K562 (cell line): ENCODE data around the gene ZNF778. TPM values are rescaled to one million over a fixed set of nuclear protein-coding genes. Genes with fewer than 3 reads are reported as not detected.

Experiments
- EZH2 ChIP-seq: IDR thresholded peaks from 2 replicates; pipeline ENCODE4 v1.6.1; 2012; ENCODE audit warnings: low read depth, mild to moderate bottlenecking, inconsistent platforms, low read length, borderline replicate concordance
- GABPA ChIP-seq: fragments of 200-800 bp; sonication (Bioruptor generic); conservative IDR thresholded peaks from 2 replicates; pipeline ENCODE4 v1.6.1; 2016; ENCODE audit warnings: low read depth, missing genetic modification characterization, missing compliant biosample characterization
- HLTF ChIP-seq: fragments of 450-650 bp; IDR thresholded peaks from 2 replicates; pipeline ENCODE4 v1.6.1; 2016
- MXI1 ChIP-seq: IDR thresholded peaks from 2 replicates; pipeline ENCODE4 v1.6.1; 2011; ENCODE audit warnings: low read depth, mild to moderate bottlenecking, improper control_type of control experiment, low read length
- PTTG1 ChIP-seq: fragments of 450-650 bp; IDR thresholded peaks from 2 replicates; pipeline ENCODE4 v1.6.1; 2016; ENCODE audit warnings: low read depth, mild to moderate bottlenecking, missing genetic modification characterization, missing compliant biosample characterization
- ZBTB17 ChIP-seq: fragments of 450-650 bp; formaldehyde crosslinking; IDR thresholded peaks from 2 replicates; pipeline ENCODE4 v1.4.0; 2020; ENCODE audit warnings: mild to moderate bottlenecking
- polyA plus RNA-seq, 8 experiments: library from polyadenylated mRNA; depleted of rRNA in 4 of 8; stranded (reverse) in 5 of 8; unstranded in 3 of 8; fragments of >200 nt; fragmentation: Nextera tagmentation in 2 of 8; fragmentation: Illumina TruSeq in 1 of 8; extraction: Ambion mirVana in 2 of 8; extraction: Trizol in 1 of 8; gene quantifications; 2 replicates each; pipeline versions ENCODE4 v1.2.1 to v1.2.3, GENCODE V29; 2011 to 2014; ENCODE audit warnings: inconsistent platforms in 1 of 8, missing spikeins in 1 of 8
- total RNA-seq, 7 experiments: library from RNA; depleted of rRNA in 6 of 7; stranded (reverse); fragments of >200 nt in 6 of 7; fragmentation: Illumina TruSeq in 2 of 7; extraction: Trizol in 2 of 7; gene quantifications; 2 replicates each; pipeline versions ENCODE4 v1.2.1 to v1.2.3, GENCODE V29; 2011 to 2021; ENCODE audit warnings: low replicate concordance in 1 of 7
- TF ChIP-seq, protein P1 (sequence below): sonication (generic); formaldehyde crosslinking; IDR thresholded peaks from 2 replicates; pipeline ENCODE4 v1.8.1; 2023; ENCODE audit warnings: mild to moderate bottlenecking, missing genetic modification reagents

ZNF778 gene
- total and polyA plus RNA-seq, 9 of the 15 experiments (the other 6 are each of a cell fraction or from before 2014, with no cell fraction given), result 0.70 to 60.6 (median 7.5) TPM

DNA sequence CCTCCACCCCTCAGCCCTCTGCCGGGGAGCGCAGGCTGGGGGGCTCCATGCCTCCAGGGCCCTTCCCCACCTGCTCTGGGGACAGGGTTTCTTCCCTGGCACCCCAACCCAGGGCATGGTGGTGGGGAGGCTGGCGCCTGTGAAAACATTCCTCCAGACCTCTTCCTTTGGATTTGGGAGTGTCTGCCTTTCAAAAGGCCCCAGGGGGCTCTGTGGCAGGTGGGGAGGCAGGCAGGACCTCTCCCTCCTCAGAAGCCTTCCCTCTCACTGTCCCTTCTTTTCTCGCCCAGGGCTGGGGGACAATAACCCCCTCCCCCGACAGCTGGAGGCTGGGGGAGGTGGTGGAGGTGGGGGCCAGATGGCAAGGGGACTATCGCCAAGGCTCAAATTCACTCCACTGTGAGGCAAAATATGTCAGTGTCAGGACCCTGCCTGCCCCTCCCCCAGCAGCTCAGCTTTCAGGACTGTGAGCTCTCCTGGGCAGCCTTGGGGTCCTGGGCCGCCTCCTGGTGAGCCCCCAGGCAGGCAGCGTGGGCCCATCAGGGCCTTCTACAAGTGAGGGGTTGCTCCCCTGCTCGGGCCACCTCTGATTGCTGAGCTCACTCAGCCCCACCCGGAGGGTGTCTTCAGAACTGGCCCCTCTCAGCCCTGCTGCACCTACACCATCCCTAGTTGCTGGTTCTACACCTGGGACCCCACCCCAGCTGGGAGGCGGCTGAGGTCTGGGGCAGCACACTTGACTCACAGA, 44.2 kb upstream of the ZNF778 start (continued):
- TF ChIP-seq, protein P1, sequence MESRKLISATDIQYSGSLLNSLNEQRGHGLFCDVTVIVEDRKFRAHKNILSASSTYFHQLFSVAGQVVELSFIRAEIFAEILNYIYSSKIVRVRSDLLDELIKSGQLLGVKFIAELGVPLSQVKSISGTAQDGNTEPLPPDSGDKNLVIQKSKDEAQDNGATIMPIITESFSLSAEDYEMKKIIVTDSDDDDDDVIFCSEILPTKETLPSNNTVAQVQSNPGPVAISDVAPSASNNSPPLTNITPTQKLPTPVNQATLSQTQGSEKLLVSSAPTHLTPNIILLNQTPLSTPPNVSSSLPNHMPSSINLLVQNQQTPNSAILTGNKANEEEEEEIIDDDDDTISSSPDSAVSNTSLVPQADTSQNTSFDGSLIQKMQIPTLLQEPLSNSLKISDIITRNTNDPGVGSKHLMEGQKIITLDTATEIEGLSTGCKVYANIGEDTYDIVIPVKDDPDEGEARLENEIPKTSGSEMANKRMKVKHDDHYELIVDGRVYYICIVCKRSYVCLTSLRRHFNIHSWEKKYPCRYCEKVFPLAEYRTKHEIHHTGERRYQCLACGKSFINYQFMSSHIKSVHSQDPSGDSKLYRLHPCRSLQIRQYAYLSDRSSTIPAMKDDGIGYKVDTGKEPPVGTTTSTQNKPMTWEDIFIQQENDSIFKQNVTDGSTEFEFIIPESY (CRISPR knock-in tag), result no peak
- no peak for TF ChIP-seq ZBTB17 (CRISPR knock-in tag)
- TF ChIP-seq PTTG1, result no peak
- TF ChIP-seq HLTF, result no peak
- TF ChIP-seq EZH2, result no peak
- TF ChIP-seq GABPA (tag), result no peak
- no peak for TF ChIP-seq MXI1
